Smooth muscle cell of the brain vasculature (primary cell): ENCODE results near the gene TOMM40.
A peak's percentile ranks its signal among the peaks of the same experiment; 100 is the strongest.
"Not testable (repeated sequence)": the region's sequence is repeated elsewhere in the genome, so short reads cannot be mapped to it uniquely, and the experiment has no call there.

ENCODE experiments used
- DNase-seq: peaks from one replicate; pipeline ENCODE4 v3.0.0-alpha.2; 2012; ENCODE audit warnings: low read depth, low spot score

Gene TOMM40

GRCh38 chr19:44891016-44891882, at the start of gene TOMM40:
TSS of gene TOMM40 (plus strand) at chr19:44891254. CDS start at chr19:44891416, 162 bp downstream.
- DNase-seq = no peak

DNA sequence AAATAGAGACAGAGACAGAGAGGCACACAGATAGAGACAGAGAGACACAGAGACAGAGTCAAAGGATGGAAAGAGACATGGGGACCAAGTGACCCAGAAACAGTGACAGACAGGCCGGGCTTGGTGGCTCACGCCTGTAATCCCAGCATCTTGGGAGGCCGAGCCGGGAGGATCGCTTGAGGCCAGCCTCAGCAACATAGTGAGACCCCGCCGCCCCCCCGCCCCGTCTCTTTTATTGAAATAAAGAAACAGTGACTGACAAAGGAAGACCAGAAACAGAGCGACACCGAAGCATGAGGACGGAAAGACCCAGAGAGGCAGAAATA, 45.8 kb upstream of the TOMM40 start:
- DNase-seq = no peak

- DNase-seq = peak; percentile 97
Measured at GRCh38 chr19:44845612-44846454, 45.2 kb upstream of the TOMM40 start, which contains the start of gene NECTIN2. TSS of gene NECTIN2 (plus strand) at chr19:44846297. CDS start at chr19:44846526, 229 bp downstream.

DNA sequence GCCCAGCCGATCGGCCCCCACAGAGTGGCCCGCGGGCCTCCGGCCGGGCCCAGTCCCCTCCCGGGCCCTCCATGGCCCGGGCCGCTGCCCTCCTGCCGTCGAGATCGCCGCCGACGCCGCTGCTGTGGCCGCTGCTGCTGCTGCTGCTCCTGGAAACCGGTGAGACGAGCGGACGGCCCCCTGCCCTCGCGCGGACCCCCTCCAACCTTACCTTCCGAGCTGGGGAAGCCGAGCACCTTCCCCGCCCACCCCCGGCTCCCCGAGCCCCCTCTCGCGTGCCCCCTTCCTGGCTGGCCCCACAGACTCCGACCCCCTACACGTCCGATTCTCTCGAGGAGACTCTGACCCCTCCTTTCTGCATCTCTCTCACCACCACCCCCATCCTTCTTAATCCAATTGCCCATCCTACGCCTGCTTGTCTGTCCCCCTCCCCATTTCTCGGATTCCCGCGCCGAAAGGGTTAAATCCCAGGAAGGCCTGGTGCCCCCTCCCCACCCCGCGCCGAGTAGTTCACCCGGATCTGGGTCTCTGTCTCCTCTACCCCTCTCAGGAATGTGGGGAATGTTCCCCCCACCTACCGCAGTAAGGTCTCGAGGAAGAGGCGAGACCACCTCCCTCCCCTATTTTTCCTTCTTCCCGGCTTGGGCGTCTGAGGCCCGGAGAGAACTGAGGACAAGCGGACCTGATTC, 44.5 kb upstream of the TOMM40 start:
- DNase-seq = no peak

DNA sequence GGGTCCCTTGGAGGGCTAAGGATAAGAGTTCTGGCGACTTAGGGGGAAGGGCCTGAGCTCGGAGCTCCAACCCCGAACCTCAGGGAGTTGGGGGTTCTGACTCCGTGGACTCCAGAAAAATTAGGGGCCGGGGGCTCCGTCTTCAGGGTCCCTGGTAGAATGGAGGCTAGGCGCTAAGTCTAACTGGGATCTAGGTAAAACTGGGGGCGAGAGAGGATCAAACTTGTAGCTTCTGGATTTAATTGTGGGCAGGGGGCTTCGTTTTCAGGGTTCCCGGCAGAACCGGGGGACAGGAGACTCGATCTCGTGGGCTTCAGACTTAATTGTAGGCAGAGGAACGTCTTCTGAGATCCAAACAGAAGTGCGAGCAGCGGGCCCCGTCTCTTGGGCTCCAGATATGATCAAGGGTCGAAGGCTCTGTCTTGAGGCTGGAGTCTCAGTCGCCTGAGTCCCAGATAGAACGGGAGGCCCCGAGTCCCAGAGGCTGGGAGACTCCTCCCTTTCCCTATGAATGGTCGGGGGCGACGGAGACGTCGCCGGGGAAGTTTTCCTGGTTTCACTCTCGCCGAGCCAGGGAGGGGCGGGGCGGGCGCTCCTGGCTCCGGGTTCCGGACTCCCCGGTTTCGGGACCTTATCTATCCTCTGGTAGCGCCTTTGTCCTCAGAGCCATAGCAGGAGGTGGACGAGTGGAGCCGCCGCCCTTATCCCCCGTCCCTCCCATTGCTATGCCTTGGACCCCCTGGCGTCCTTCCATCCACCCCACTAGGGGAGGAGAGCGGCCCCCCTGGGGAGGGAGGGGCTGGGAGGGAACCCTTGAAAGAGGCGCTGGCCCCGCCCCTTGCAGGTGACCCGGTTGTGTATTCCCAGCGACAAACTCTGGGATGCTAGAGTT, 43.7 kb upstream of the TOMM40 start:
- no peak for DNase-seq

DNA sequence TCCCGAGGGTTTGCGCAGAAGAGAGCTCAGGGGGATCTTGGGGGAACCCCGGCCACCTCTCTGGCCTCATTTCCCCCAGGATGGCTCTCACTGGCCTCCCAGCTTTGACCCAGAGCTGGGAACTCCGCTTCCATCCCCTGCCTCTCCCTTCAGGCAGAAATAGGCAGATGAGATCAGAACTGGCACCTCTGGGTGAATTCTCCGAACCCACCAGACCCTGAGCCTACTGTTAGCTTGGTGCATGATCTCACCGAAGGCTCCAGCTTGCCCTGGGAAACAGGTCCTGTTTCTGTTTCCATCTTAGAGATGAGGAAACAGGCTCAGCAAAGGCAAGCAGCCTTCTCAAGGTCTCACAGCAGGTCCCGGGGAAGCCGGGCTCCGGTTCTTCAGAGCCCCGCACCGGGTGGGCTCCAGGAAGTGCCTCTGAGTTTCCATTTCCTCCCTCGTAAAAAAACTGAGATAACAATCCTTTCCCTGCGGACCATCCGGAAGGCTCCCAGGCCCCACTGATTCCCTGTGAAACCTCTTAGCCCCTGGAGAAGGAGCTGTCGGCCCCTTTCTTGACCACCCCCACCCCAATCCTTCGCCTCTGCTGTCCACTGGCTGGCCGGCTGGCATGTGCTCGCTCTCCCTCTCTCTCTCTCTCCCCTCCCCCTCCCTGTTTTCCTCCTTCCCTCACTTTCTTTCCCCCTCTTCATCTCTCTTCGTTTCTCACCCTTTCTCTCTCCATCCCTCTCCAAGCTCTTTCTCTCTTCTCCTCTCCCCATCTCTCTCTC, 42.8 kb upstream of the TOMM40 start:
- no peak for DNase-seq

GRCh38 chr19:44848812-44849447, 42.1 kb upstream of the TOMM40 start:
- no peak for DNase-seq

DNA sequence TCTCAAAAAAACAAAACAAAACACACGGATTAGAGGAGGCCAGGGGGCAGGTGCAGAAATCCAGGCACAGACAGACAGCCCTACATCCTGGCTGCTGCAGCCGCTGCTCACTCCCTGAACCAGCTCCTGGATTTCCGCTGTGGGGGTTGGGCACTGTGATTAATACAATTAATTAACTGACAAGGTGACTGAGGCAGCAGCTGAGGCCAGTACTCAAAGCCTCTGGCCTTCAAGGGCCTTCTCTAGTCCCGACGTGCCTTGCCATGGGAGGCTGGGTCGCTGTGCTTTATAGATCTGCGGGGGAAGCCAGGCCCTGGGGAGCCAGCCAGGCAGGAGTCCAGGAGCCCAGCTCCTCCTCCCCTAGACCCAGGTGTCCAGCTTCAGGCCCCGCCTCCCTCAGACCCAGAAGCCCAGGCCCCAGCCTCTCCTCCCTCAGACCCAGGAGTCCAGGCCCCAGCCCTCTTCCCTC, 40.4 kb upstream of the TOMM40 start:
- no peak for DNase-seq

DNA sequence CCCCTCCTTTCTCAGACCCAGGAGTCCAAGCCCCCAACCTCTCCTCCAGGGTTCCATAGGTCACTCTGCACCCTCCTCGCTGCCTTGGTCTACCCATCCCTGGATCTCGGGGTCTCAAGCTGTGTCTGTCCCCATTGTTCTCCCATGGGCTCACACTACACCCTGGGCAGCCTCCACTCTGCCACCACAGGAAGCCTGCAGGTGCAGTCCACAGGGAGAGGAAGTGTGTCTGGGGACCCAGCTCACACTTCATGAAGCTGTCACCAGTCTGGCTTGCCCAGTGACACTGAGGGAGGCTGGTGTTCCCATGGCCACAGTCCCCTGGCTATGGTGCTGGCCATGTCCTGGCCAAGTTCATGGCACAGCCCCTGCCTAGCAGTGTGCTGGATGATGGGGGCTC, 39.6 kb upstream of the TOMM40 start:
- DNase-seq = no peak

- DNase-seq = no peak
Measured at GRCh38 chr19:44855606-44856005, 35.4 kb upstream of the TOMM40 start.

DNA sequence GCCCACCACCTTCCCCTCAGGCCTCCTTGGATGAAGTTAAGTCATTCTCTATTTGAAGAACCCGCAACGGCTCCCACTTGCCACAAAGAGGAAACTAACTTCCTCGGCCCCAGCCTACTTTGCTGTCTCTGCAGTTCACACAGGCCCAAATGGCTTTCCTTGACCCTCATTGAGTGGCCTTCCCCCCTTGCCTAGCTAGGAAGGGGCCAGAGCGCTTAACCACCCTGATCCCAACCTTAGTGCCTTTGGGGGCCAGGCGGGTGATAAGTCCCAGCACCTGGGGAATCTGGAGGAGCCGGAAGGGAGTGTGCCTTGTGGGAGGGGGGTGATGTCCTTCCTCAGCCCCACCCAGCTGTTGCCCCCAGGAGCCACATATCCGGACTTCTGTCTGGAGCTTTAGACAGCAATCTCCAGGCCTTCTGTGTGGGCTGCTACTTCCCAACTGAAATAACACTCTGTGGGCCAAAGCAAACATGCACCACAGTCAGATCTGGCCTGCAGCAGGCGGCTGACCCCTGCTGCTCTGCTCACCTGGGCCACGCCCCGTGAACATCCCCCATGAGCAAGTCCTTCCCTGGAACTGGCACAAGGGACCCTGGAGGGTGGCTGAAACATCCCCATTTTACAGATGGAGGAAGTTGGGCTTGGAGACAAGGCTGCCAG, 34.5 kb upstream of the TOMM40 start:
- no peak for DNase-seq

DNA sequence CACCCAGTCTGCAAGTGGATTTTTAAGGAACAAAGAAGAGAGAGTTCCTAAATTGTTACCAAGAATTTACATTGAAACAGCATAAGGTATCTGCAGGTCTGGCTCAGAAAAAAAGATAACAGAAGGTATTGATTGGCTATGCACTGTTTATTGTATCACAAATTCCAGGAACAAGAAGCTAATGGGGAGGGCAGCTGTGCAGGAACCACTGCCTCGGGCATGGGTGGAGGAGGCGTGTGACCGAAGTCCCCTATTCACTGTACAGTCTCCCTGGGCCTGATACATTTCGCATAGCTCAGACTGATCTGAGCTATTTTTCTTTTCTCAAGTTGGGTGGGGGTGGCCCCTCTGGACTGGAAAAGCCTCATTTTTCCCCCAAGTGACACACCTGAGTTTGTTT, 33.2 kb upstream of the TOMM40 start:
- DNase-seq = no peak

- DNase-seq = not testable (repeated sequence)
Measured at GRCh38 chr19:44861576-44861975, 29.5 kb upstream of the TOMM40 start.

DNA sequence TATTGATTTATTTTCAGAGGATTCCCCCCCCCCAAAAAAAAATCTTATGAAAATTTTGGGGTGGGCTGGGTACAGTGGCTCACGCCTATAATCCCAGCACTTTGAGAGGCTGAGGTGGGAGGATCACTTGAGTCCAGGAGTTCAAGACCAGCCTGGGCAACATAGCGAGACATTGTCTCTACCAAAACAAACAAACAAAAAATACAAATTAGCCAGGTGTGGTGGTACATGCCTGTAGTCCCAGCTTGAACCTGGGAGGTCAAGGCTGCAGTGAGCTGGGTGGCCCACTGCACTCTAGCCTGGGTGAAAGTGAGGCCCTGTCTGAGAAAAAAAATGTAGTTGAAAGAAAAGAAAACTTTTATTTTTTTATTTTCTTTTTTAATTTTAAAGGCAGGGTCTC, 27.1 kb upstream of the TOMM40 start:
- no peak for DNase-seq

DNA sequence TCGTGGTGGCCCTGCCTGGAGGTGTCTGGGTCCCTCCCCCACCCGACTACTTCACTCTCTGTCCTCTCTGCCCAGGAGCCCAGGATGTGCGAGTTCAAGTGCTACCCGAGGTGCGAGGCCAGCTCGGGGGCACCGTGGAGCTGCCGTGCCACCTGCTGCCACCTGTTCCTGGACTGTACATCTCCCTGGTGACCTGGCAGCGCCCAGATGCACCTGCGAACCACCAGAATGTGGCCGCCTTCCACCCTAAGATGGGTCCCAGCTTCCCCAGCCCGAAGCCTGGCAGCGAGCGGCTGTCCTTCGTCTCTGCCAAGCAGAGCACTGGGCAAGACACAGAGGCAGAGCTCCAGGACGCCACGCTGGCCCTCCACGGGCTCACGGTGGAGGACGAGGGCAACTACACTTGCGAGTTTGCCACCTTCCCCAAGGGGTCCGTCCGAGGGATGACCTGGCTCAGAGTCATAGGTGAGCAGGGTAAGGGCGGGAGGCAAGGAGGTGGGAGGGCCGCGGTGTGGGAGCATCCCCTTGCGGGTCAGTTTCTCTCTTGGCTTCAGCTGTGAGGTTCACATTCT, 25.8 kb upstream of the TOMM40 start:
- DNase-seq = no peak

DNA sequence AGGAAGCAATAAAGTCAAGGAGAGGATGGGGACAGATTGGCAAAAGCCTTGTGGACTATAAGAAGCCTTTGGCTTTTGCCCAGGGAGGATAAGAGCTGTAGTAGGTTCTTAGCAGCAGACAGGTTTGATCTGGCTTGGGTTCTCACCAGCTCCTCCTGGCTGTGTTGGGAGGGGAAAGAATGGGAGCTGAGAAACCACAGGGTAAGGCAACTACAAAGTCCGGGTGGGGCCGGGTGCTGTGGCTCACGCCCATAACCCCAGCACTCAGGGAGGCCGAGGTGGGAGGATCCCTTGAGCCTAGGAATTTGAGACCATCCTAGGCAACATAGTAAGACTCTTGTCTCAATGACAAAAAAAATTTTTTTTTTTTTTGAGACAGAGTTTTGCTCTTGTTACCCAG, 24.4 kb upstream of the TOMM40 start:
- no peak for DNase-seq

DNA sequence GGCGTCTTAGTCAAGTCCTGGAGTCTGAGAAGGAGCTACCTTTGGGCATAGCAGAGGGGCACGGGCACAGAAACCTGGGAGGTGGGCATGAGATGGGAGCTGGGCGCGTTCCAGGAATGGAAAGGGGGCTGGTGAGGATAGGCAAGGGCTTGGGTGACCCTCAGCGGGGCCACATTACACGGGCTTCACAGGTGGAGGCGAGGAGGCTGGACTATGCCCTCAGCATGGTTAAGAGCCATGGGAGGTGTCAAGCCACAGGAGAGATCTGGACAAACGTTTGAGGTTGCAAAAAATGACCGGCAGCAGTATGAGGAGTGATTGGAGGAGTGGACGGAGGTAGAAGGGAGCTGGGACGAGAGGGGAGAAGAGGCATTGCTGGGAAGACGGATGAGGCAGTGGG, 23.5 kb upstream of the TOMM40 start:
- DNase-seq = no peak

GRCh38 chr19:44869733-44870470, 21.2 kb upstream of the TOMM40 start:
- DNase-seq = no peak
